ENCODE data around the gene ERCC4.

GRCh38 chr16:13926464-13926863, 6.5 kb downstream of the ERCC4 start:
- TF ChIP-seq POLR2A (IDR thresholded peaks at IDR 0.05) (no peak), CTCF (IDR thresholded peaks at IDR 0.05) (no peak)
